Subcutaneous abdominal adipose tissue (tissue), 5 donors: ENCODE results near the gene ANKRD36.
"Not testable (repeated sequence)": the region's sequence is repeated elsewhere in the genome, so short reads cannot be mapped to it uniquely, and the experiment has no call there.

Experiments used
- H3K27ac ChIP-seq: one replicate; pipeline ENCODE4 v1.7.0; 2013; ENCODE audit warnings: low read depth, mild to moderate bottlenecking, inconsistent platforms, low read length, moderate library complexity
- H3K27me3 ChIP-seq, 5 donors: one replicate each; pipeline ENCODE4 v1.7.0; 2013; ENCODE audit warnings: low read length in 5 of 5, inconsistent platforms in 1 of 5; ENCODE audit not compliant: control insufficient read depth in 5 of 5, insufficient read depth in 4 of 5
- H3K36me3 ChIP-seq, 5 donors: one replicate each; pipeline ENCODE4 v1.7.0; 2013; ENCODE audit warnings: low read length in 5 of 5; ENCODE audit not compliant: control insufficient read depth in 5 of 5, insufficient read depth in 5 of 5
- H3K4me1 ChIP-seq, 5 donors: one replicate each; pipeline ENCODE4 v1.7.0; 2013; ENCODE audit warnings: low read length in 5 of 5, mild to moderate bottlenecking in 3 of 5, moderate library complexity in 1 of 5; ENCODE audit not compliant: control insufficient read depth in 5 of 5, insufficient read depth in 5 of 5
- H3K4me3 ChIP-seq, 5 donors: one replicate each; pipeline ENCODE4 v1.7.0; 2013; ENCODE audit warnings: low read length in 5 of 5, low read depth in 1 of 5
- H3K9ac ChIP-seq, 5 donors: one replicate each; pipeline ENCODE4 v1.7.0; 2013; ENCODE audit warnings: low read length in 5 of 5, mild to moderate bottlenecking in 4 of 5, moderate library complexity in 3 of 5
- H3K9me3 ChIP-seq, 5 donors: one replicate each; pipeline ENCODE4 v1.7.0; 2013; ENCODE audit warnings: low read length in 5 of 5; ENCODE audit not compliant: control insufficient read depth in 5 of 5
- donor health status: healthy.
- donor health status: healthy.
- donor health status: healthy.
- donor health status: healthy.
- donor health status: healthy.

The ANKRD36 gene

DNA sequence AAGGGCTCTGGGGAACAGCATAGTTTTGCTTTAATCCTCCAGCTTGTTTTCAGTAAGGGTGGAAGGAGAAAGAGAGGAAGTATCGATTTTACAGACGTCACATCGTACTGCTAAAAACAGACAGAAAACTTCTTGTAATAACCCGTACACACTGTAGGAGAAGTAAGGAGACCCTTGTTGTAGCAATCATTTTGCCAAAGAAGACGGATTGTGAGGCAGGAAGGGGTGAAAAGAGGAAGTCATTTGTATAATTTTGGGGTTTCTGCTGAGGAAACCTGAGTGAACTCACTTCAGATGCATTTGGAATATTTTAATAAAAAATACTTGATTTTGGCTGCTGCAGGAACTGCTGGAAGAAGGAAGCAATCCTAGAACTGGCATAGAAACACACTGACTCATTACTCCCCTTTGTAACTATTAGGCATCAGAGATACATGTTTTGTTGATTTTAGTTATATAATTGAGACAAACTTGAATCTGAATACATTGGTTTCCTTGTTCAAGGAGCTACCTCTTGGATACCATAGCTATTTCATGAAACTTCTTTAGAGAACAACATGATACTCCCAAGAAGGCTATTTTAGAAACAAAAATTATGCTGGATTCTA is 89.8 kb downstream of the ANKRD36 start:
- Histone ChIP-seq H3K27ac (peak overlapping the region; percentile 26), H3K4me1 (peaks cover 0 to 14% (median 2%) of the 10 kb centered on the region in 5 donors), H3K9ac (peak overlapping the region in 1 of 5 donors; percentile 35), H3K36me3 (peaks cover 14 to 29% (median 19%) of the 10 kb centered on the region in 5 donors)
- not testable (repeated sequence) for H3K9me3 ChIP-seq, H3K27me3 ChIP-seq, H3K4me3 ChIP-seq

DNA sequence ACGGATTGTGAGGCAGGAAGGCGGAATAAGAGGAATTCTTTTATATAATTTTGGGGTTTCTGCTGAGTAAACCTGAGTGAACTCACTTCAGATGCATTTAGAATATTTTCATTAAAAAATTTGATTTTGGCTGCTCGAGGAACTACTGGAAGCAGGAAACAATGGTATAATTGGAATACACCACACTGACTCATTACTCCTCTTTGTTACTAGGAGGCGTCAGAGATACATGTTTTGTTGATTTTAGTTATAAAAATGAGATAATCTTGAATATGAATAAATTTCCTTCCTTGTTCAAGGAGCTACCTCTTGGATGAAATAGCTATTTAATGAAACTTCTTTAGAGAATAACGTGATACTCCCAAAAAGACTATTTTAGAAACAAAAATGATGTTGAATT is 97.4 kb downstream of the ANKRD36 start:
- peaks cover 0 to 7% (median 0%) of the 10 kb centered on the region in 5 donors for H3K4me1 ChIP-seq

GRCh38 chr2:97215025-97215424 is 102.1 kb downstream of the ANKRD36 start:
- H3K9ac ChIP-seq, H3K9me3 ChIP-seq, H3K4me1 ChIP-seq, H3K27ac ChIP-seq, H3K27me3 ChIP-seq, H3K4me3 ChIP-seq: not testable (repeated sequence)
- H3K36me3 ChIP-seq, result peaks cover 1 to 34% (median 15%) of the 10 kb centered on the region in 5 donors

More for the DNA sequence above, 97.4 kb downstream of the ANKRD36 start:
- Histone ChIP-seq H3K9me3 (no peaks in the 10 kb centered on the region), H3K27me3 (no peaks in the 10 kb centered on the region), H3K27ac (no peak overlapping the region), H3K4me3 (no peak overlapping the region), H3K36me3 (peaks cover 4 to 25% (median 10%) of the 10 kb centered on the region in 5 donors), H3K9ac (no peak overlapping the region)

- H3K4me1 ChIP-seq, H3K36me3 ChIP-seq, H3K9ac ChIP-seq: not testable (repeated sequence)
Observed at GRCh38 chr2:97230848-97231585, 118.1 kb downstream of the ANKRD36 start.

DNA sequence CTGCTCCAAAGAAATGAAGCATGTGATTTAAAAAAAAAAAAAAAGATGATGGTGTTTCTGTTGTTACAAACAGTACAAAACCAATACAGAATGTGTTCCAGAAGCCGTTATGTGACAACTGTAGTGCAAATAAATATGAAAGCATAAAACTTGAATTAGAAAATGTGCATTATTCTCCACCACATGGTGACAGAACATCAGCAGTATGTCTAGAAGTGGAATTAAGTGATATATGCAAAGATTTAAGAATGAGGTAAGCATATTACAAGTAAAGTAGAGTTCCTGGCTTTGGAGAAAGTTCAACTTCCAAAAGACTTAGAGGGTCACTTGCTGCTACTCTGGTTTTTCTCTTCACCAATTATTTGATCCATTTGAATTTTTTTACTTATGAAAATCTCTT is 120.0 kb downstream of the ANKRD36 start:
- H3K9ac ChIP-seq, H3K4me3 ChIP-seq, H3K27ac ChIP-seq, H3K27me3 ChIP-seq, H3K36me3 ChIP-seq, H3K4me1 ChIP-seq, H3K9me3 ChIP-seq: not testable (repeated sequence)

More at GRCh38 chr2:97230848-97231585, 118.1 kb downstream of the ANKRD36 start:
- H3K9me3 ChIP-seq, H3K27ac ChIP-seq, H3K27me3 ChIP-seq, H3K4me3 ChIP-seq: not testable (repeated sequence)

GRCh38 chr2:97233660-97234295 is 120.8 kb downstream of the ANKRD36 start:
- H3K9me3 ChIP-seq, H3K4me3 ChIP-seq, H3K36me3 ChIP-seq, H3K9ac ChIP-seq, H3K4me1 ChIP-seq, H3K27ac ChIP-seq, H3K27me3 ChIP-seq: not testable (repeated sequence)

- H3K9ac ChIP-seq, H3K4me1 ChIP-seq, H3K9me3 ChIP-seq, H3K36me3 ChIP-seq, H3K27ac ChIP-seq, H3K4me3 ChIP-seq, H3K27me3 ChIP-seq: not testable (repeated sequence)
Observed at GRCh38 chr2:97261192-97261591, 148.2 kb downstream of the ANKRD36 start.

DNA sequence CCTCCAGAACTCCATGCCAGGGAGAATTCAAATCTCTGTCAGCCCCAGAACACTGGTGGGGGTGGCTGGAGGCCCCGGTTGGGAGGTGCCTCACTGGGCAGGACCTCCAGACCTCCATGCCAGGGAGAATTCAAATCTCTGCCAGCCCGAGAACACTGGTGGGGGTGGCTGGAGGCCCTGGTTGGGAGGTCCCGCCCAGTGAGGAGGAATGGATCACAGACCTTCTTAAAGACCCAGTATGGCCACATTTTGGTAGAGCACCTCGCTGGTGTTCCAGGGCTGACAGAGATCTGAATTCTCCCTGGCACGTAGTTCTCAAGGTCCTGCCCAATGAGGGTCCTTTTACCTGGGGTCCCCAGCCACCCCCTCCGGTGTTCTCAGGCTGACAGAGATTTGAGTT is 153.5 kb downstream of the ANKRD36 start:
- H3K27me3 ChIP-seq, H3K36me3 ChIP-seq, H3K4me1 ChIP-seq, H3K4me3 ChIP-seq, H3K9me3 ChIP-seq, H3K9ac ChIP-seq, H3K27ac ChIP-seq: not testable (repeated sequence)

- no peak overlapping the region for H3K27ac ChIP-seq
- no peak overlapping the region for H3K9ac ChIP-seq
- no peaks in the 10 kb centered on the region for H3K36me3 ChIP-seq
- no peak overlapping the region for H3K4me3 ChIP-seq
- no peaks in the 10 kb centered on the region for H3K4me1 ChIP-seq
- H3K9me3 ChIP-seq, result no peaks in the 10 kb centered on the region
- H3K27me3 ChIP-seq, result no peaks in the 10 kb centered on the region
Observed at GRCh38 chr2:97267411-97268074, 154.6 kb downstream of the ANKRD36 start.

- not testable (repeated sequence) for H3K9me3 ChIP-seq, H3K36me3 ChIP-seq, H3K27ac ChIP-seq, H3K9ac ChIP-seq, H3K4me1 ChIP-seq, H3K4me3 ChIP-seq, H3K27me3 ChIP-seq
Observed at GRCh38 chr2:97268075-97268591, 155.2 kb downstream of the ANKRD36 start.
